HepG2 (cell line): ENCODE results near the gene ZBTB45. TPM values are rescaled to one million over a fixed set of nuclear protein-coding genes. Genes with fewer than 3 reads are reported as not detected.
A peak's percentile ranks its signal among the peaks of the same experiment; 100 is the strongest.

ENCODE experiments used
- ARID4A ChIP-seq: sonication (generic); formaldehyde crosslinking; IDR thresholded peaks from 2 replicates; pipeline ENCODE4 v1.5.0; 2020; ENCODE audit warnings: mild to moderate bottlenecking, missing genetic modification reagents, borderline replicate concordance
- DBP ChIP-seq: sonication (generic); formaldehyde crosslinking; IDR thresholded peaks from 2 replicates; pipeline ENCODE4 v1.4.0; 2020; ENCODE audit warnings: missing genetic modification reagents; ENCODE audit errors: not compliant biosample characterization
- IRX3 ChIP-seq: sonication (generic); formaldehyde crosslinking; IDR thresholded peaks from 2 replicates; pipeline ENCODE4 v1.8.1; 2023; ENCODE audit warnings: mild to moderate bottlenecking, low read depth, missing genetic modification reagents, borderline replicate concordance
- MAZ ChIP-seq, 2 experiments: sonication (generic) in 1 of 2; formaldehyde crosslinking in 1 of 2; IDR thresholded peaks; 2 replicates each; pipeline versions ENCODE4 v1.5.0 to v1.6.1; 2012 to 2020; ENCODE audit warnings: low read depth in 2 of 2, mild to moderate bottlenecking in 2 of 2, borderline replicate concordance in 1 of 2, improper control_type of control experiment in 1 of 2, low read length in 1 of 2, missing genetic modification reagents in 1 of 2, moderate library complexity in 1 of 2
- PBX2 ChIP-seq: IDR thresholded peaks from 2 replicates; pipeline ENCODE4 v1.6.1; 2016; ENCODE audit warnings: control low read depth
- SP1 ChIP-seq, 2 experiments: fragments of 450-650 bp in 1 of 2; sonication (generic) in 1 of 2; formaldehyde crosslinking in 1 of 2; IDR thresholded peaks; 2 replicates each; pipeline versions ENCODE4 v1.4.0 to v1.6.1; 2016 to 2020; ENCODE audit warnings: missing genetic modification reagents in 1 of 2
- STAT6 ChIP-seq: sonication (generic); formaldehyde crosslinking; IDR thresholded peaks from 2 replicates; pipeline ENCODE4 v1.4.0; 2020; ENCODE audit warnings: missing genetic modification reagents, mild to moderate bottlenecking, borderline replicate concordance
- TEAD3 ChIP-seq: optimal IDR thresholded peaks from 2 replicates; pipeline ENCODE3; 2016; ENCODE audit warnings: borderline replicate concordance
- TFE3 ChIP-seq: IDR thresholded peaks from 2 replicates; pipeline ENCODE4 v1.6.1; 2016
- ZBTB1 ChIP-seq: sonication (generic); formaldehyde crosslinking; IDR thresholded peaks from 2 replicates; pipeline ENCODE4 v1.4.0; 2020; ENCODE audit warnings: missing genetic modification reagents, borderline replicate concordance
- ZFP36L2 ChIP-seq: sonication (generic); formaldehyde crosslinking; IDR thresholded peaks from 2 replicates; pipeline ENCODE4 v1.4.0; 2020; ENCODE audit warnings: missing genetic modification reagents
- ZNF317 ChIP-seq: sonication (generic); formaldehyde crosslinking; IDR thresholded peaks from 2 replicates; pipeline ENCODE4 v1.5.0; 2020; ENCODE audit warnings: mild to moderate bottlenecking, missing genetic modification reagents
- ZNF556 ChIP-seq: sonication (generic); formaldehyde crosslinking; IDR thresholded peaks from 2 replicates; pipeline ENCODE4 v1.4.0; 2020; ENCODE audit warnings: mild to moderate bottlenecking, missing genetic modification reagents, borderline replicate concordance
- ZNF557 ChIP-seq: sonication (generic); formaldehyde crosslinking; IDR thresholded peaks from 2 replicates; pipeline ENCODE4 v1.4.0; 2020; ENCODE audit warnings: missing genetic modification reagents
- ZNF766 ChIP-seq: sonication (generic); formaldehyde crosslinking; IDR thresholded peaks from 2 replicates; pipeline ENCODE4 v1.5.0; 2020; ENCODE audit warnings: missing genetic modification reagents, borderline replicate concordance
- ZNF777 ChIP-seq: sonication (generic); formaldehyde crosslinking; IDR thresholded peaks from 2 replicates; pipeline ENCODE4 v1.4.0; 2020; ENCODE audit warnings: missing genetic modification reagents
- ZNF780A ChIP-seq: sonication (generic); formaldehyde crosslinking; IDR thresholded peaks from 2 replicates; pipeline ENCODE4 v1.8.0; 2022; ENCODE audit warnings: mild to moderate bottlenecking, missing genetic modification reagents, moderate library complexity
- polyA plus RNA-seq, 8 experiments: library from polyadenylated mRNA; depleted of rRNA in 3 of 8; stranded (reverse) in 7 of 8; unstranded in 1 of 8; fragments of >200 nt; fragmentation: Illumina TruSeq in 4 of 8; extraction: Trizol in 4 of 8; gene quantifications; 2 replicates each; pipeline versions ENCODE4 v1.2.1 to v1.2.3, GENCODE V29; 2011 to 2016; ENCODE audit warnings: low read depth in 4 of 8, missing spikeins in 1 of 8, mixed read lengths in 1 of 8; ENCODE audit not compliant: insufficient read depth in 1 of 8
- total RNA-seq, 5 experiments: library from RNA; depleted of rRNA; stranded (reverse); fragments of >200 nt; fragmentation: Illumina TruSeq; extraction: Trizol; gene quantifications; 2 replicates each; pipeline ENCODE4 v1.2.3, GENCODE V29; 2016; ENCODE audit warnings: low read depth in 1 of 5

The ZBTB45 gene
- total and polyA plus RNA-seq, 2 of the 13 experiments (the other 11 are each of a cell fraction or from before 2014, with no cell fraction given): 3.0 to 3.7 TPM

GRCh38 chr19:58466760-58467589 lies 52.6 kb downstream of the ZBTB45 start, which contains the start of gene ZNF324 (continued):
- TF ChIP-seq TFE3 (CRISPR knock-in tag) (0 out of 2 replicates have a peak, but pooled peaks have one; percentile 59), ARID4A (CRISPR knock-in tag) (peak; percentile 97), STAT6 (CRISPR knock-in tag) (no peak), ZFP36L2 (no peak), ZNF557 (CRISPR knock-in tag) (no peak), DBP (CRISPR knock-in tag) (no peak), TEAD3 (peak; percentile 36), ZNF777 (CRISPR knock-in tag) (peak; percentile 73), ZNF317 (no peak), ZNF556 (CRISPR knock-in tag) (0 out of 2 replicates have a peak, but pooled peaks have one; percentile 37), ZBTB1 (CRISPR knock-in tag) (no peak), MAZ (IDR thresholded peaks at IDR 0.05; ENCODE audit: borderline replicate concordance, low read depth, low read length) (no peak), MAZ (CRISPR knock-in tag; IDR thresholded peaks at IDR 0.05; ENCODE audit: low read depth) (peak; percentile 56; the same call in 1 of the 2 replicates), IRX3 (CRISPR knock-in tag) (no peak), ZNF766 (CRISPR knock-in tag) (0 out of 2 replicates have a peak, but pooled peaks have one; percentile 27), ZNF780A (no peak), PBX2 (CRISPR knock-in tag) (no peak), SP1 (IDR thresholded peaks at IDR 0.05) (no peak), SP1 (CRISPR knock-in tag; IDR thresholded peaks at IDR 0.05) (peak; percentile 63)
